HG03342 (cell line): Measurements from ENCODE around the gene SHLD1.
A peak's percentile ranks its signal among the peaks of the same experiment; 100 is the strongest.
"Not testable (repeated sequence)": the region's sequence is repeated elsewhere in the genome, so short reads cannot be mapped to it uniquely, and the experiment has no call there.

Experiments
- ATAC-seq: cut with Tn5 transposase; IDR thresholded peaks from one replicate; pipeline ENCODE4 v1.9.1; 2021; ENCODE audit warnings: mild to moderate bottlenecking, moderate library complexity; ENCODE audit not compliant: unreplicated experiment

The SHLD1 gene

DNA sequence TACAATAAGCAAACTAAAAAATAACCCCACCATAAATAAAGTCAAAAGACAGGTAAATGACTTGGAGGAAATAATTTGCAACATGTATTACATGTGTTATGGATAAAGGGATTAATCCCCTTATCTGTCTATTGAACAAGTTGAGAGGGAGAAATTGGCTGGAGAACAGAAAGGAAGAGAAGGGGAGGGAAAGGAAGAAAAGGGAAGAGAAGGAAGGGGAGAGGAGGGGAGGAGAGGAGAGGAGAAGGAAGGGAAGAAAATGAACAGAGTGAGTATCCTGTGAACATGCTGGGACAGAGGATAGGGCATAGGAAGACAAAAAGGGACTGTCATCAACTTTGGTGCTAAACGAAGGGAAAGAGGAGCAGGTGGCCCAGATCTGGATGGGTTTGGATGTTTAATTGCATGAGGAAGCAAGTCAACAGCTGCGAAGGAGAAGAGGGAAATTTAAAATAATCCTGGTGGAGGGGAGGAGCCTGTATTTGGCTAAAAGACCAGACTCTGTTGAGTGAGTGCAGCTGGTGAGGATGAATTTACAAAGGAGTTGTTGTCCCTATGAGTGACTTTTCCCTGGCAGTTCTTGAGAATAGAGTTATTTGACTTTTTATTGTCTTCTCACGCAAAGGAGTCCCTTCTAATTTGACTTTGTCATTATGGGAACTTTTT is 14.2 kb upstream of the SHLD1 start:
- no peak for ATAC-seq

- no peak for ATAC-seq
These were observed 12.6 kb upstream of the SHLD1 start for GRCh38 chr20:5737619-5737953.

DNA sequence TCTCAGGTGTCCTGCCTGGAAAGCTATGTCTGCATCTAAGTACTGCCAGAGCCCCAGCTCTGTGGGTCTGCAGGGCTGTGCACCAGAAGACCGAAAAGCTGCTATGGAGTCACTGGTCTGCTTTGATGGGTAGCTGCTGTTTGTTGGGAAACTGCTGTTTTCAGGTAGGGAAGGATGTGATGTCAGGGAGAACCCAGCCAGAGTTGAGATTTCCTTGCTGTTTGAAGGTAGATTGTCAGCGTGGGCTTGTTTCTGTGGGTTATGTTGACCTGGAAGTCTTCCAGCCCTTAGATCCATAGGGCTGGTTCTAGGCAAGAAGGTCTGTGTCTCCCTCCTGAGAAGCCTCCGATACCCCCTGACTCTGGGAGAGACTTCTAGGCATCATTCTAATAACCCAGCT is 12.2 kb upstream of the SHLD1 start:
- no peak for ATAC-seq

- ATAC-seq: not testable (repeated sequence)
These were observed 9.6 kb upstream of the SHLD1 start for GRCh38 chr20:5740643-5741042.

DNA sequence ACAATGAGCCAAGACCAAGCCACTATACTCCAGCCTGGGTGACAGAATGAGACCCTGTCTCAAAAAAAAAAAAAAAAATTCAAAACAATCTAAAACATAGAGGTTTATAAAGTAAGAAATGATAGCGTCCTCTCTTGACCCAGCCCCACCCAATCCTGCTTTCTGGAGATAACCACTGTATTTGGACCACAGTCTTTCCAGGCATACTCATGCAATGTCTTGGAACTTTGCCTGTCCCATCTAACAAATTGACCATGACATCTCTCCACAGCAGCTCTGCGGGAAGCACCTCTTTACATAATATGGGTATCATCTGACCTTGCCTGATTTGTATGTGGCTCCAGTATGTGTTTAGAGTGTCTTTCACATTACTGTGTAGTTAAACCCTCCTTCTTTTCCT is 9.1 kb upstream of the SHLD1 start:
- ATAC-seq: no peak

- ATAC-seq: no peak
These were observed 8.2 kb upstream of the SHLD1 start for GRCh38 chr20:5742041-5742440.

- ATAC-seq: no peak
These were observed 4.7 kb upstream of the SHLD1 start for GRCh38 chr20:5745416-5746030.

GRCh38 chr20:5746064-5746463 is 4.1 kb upstream of the SHLD1 start:
- no peak for ATAC-seq

DNA sequence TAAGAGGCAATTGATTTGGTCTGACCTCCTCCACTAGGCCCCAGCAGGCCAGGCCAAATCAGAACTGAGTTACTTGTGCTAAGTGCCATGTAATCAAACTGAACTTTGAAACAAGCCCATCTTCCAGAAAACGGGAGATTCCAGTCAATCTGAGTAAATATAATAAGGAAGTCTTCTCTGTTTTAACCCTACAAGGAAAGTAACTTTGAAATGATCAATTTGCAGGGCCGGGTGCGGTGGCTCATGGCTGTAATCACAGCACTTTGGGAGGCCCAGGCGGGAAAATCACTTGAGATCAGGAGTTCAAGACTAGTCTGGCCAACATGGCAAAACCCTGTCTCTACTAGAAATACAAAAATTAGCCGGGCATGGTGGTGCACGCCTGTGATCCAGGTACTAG is 2.0 kb upstream of the SHLD1 start:
- no peak for ATAC-seq

DNA sequence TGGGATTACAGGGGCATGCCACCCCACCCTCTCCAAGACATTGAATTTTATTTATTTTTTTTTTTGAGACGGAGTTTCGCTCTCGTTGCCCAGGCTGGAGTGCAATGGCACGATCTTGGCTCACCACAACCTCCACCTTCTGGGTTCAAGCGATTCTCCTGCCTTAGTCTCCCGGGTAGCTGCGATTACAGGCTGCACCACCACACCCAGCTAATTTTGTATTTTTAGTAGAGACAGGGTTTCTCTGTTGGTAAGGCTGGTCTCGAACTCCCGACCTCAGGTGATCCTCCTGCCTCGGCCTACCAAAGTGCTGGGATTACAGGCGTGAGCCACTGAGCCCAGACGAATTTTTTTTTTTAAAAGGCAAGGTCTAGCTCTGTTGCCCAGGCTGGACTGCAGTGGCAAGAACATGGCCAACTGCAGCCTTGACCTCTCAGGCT is 669 bp upstream of the SHLD1 start:
- ATAC-seq: not testable (repeated sequence)

DNA sequence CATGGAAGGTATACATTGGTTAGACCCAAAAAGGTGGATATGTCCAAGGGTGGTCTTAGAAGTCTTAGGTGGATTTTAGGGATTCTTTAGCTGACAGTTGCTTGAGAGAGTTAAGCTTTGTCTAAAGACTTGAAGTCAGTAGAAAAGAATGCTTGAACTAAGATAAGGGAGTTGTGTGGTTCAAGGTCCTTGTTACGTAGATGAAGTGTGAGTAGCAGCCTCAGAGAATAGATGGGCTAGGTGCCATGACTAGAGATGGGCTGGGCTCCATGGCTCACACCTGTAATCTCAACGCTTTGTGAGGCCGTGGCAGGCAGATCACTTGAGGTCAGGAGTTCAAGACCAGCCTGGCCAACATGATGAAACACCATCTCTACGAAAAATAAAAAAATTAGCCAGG is 1.7 kb downstream of the SHLD1 start:
- no peak for ATAC-seq

DNA sequence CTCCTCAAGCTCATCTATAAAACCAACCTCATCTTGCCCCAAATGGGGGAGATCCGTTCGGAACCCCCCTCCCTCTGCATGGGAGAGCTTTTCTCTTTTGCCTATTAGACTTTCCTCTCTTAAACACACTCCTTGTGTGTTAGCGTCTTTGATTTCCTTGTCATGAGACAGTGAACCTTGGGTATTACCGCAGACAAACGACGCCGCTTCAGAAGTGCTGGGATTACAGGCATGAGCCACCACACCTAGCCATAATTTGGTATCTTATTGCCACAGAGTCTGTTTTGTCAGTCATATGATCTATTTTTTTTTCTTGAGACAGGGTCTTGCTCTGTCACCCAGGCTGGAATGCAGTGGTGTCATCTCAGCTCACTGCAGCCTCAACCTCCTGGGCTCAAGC is 3.6 kb downstream of the SHLD1 start:
- no peak for ATAC-seq

GRCh38 chr20:5757949-5758348 is 7.7 kb downstream of the SHLD1 start:
- no peak for ATAC-seq

DNA sequence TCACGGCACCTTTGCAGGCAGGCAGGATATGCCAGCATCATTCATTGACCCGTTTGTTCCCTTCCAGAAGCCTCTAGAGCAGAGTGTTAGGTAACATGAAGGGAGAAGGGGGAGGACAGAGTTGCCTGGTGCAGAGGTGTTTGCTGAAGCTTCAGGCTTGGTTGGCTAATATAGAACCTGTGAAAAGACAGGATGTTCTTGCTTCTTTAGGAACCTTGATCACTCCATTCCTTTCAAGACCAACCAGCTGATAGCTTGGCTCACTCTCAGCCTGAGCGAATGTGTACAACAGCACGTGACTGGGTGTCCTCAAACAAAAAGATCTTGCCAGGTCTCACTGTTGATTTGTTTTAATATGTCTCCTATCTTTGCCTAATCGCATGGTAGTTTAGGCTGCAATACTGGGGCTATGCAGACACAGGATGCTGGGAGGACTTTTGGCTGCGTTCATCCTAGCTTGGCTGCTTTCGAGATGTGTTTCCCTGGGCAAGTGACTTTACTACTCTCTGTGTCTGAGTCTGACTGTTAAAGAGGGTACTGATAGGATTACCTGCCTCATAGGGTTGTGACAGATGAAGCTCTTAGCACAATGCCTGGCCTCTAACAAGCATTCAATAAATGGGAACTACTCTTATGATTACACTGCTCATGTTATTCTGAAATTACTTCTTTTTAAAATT is 16.0 kb downstream of the SHLD1 start:
- no peak for ATAC-seq

DNA sequence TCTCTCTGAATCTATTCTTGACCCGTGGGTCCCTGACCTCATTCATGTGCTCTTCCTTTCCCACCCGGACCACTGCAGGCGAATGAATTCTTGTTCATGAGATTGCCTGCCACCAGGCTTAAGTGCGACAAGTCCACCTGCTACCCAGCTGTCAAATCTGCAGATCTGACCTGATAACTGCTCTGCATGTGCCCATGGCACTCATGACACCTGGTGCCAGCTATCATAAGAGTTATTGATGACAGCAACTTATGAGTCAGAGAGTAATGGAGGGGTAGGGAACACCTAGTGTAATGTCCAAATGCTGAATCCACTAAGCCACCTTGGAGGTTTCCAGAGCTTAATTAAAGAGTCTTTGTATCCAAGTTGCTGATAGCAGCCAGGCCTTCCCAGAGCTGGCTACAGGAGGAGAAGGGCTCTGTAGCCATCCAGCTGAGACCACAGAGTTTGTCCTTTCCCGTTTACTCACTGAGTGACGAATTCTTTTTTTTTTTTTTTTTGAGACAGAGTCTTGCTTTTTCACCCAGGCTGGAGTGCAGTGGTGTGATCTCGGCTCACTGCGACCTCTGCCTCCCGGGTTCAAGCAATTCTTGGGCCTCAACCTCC is 17.4 kb downstream of the SHLD1 start:
- no peak for ATAC-seq

DNA sequence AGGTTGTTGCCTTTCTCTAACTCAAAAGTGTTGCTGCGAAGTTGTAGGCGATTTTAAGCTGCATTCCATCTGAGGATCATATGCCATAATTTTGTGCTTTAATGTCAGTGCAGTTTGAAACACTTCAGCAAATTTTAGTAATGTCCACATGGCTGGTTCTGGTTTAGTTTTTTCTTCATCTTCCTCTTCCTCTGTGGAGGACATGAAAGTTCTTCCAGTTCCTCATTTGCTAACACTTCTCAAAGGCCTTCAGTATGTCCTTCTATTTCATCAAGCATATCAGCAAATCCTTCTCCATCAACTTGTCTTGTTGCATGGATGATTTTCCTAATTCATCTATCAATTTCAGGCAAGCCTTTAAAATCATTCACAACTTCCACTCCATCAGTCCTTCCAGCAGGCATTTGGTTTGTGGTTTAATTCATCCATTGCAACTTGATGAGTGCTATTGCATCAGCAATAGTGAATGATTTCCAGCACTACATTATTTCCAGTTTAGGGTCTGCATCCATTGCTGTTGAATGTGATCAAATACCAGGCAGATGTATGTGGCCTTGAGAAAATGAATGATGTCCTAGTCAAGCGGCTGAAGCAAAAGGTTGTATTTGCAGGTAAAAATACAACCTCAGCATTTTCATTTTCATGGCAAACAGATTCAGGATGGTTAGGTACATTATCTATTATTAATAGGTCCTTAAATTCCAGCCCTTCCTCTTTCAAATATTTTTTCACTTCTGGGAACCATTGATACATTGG is 20.2 kb downstream of the SHLD1 start:
- ATAC-seq: no peak

GRCh38 chr20:5770987-5771318 is 20.8 kb downstream of the SHLD1 start:
- ATAC-seq: peak; percentile 49

DNA sequence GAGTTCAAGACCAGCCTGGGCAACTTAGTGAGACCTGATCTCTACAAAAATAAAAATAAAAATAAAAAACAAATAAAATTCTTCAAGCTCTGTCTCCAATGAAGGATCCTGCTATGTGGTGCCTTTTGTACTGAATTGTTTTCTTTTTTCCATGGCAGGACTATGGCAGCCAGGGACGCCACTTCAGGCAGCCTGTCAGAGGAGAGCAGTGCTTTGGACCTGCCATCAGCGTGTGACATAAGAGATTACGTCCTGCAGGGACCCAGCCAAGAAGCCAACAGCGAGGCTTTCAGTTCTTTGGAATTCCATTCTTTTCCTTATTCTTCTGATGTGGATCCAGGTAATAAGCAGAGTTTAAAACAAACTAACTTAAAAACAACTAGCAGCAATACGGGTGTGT is 22.5 kb downstream of the SHLD1 start:
- ATAC-seq: no peak

GRCh38 chr20:5773589-5773988 is 23.4 kb downstream of the SHLD1 start:
- ATAC-seq: no peak

- no peak for ATAC-seq
These were observed 25.9 kb downstream of the SHLD1 start for GRCh38 chr20:5776077-5776476.

GRCh38 chr20:5779071-5779900 is 29.1 kb downstream of the SHLD1 start:
- ATAC-seq: no peak
